ENCODE data around the gene SMIM9. TPM values are rescaled to one million over a fixed set of nuclear protein-coding genes. Genes with fewer than 3 reads are reported as not detected.

The SMIM9 gene
- not detected for total RNA-seq

DNA sequence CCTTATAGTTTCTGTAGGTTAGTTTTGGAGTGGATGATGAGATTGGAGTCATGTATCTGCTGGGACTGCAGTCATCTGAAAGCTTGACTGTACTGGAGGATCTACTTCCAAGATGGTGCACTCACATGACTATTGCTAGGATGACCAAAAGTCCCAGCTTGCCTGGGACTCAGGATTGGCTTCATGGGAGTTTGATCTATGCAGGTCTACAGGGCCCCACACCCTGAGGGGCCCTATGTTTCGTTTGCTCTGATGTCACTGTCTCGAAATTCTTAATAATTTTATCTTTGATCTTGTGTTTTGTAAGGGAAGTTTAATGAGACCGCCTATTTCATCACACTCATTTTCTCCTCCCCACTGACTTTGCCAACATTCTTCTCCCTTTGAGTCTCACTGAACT lies at the start of gene SMIM9:
Gene SMIM9 (minus strand): TSS at position 101 of the 400 bp plus-strand sequence. CDS start 3,806 bp downstream, outside the sequence.
- TF ChIP-seq, protein P1, sequence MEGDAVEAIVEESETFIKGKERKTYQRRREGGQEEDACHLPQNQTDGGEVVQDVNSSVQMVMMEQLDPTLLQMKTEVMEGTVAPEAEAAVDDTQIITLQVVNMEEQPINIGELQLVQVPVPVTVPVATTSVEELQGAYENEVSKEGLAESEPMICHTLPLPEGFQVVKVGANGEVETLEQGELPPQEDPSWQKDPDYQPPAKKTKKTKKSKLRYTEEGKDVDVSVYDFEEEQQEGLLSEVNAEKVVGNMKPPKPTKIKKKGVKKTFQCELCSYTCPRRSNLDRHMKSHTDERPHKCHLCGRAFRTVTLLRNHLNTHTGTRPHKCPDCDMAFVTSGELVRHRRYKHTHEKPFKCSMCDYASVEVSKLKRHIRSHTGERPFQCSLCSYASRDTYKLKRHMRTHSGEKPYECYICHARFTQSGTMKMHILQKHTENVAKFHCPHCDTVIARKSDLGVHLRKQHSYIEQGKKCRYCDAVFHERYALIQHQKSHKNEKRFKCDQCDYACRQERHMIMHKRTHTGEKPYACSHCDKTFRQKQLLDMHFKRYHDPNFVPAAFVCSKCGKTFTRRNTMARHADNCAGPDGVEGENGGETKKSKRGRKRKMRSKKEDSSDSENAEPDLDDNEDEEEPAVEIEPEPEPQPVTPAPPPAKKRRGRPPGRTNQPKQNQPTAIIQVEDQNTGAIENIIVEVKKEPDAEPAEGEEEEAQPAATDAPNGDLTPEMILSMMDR (IDR thresholded peaks at IDR 0.05; ENCODE audit: low read depth): no peak

DNA sequence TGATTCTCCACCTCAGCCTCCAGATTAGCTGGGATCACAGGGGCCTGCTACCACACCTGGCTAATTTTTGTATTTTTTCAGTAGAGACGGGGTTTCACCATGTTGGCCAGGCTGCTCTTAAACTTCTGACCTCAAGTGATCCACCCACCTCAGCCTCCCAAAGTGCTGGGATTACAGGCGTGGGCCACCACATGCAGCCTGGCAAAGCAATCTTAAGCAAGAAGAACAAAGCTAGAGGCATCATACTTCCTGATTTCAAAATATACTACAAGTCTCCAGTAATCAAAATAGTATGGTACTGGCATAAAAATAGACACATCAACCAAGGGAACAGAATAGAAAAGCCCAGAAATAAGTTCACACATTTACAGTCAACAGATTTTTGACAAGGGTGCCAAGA lies 38.9 kb upstream of the SMIM9 start:
- TF ChIP-seq, protein P1 (IDR thresholded peaks at IDR 0.05; ENCODE audit: low read depth): no peak

DNA sequence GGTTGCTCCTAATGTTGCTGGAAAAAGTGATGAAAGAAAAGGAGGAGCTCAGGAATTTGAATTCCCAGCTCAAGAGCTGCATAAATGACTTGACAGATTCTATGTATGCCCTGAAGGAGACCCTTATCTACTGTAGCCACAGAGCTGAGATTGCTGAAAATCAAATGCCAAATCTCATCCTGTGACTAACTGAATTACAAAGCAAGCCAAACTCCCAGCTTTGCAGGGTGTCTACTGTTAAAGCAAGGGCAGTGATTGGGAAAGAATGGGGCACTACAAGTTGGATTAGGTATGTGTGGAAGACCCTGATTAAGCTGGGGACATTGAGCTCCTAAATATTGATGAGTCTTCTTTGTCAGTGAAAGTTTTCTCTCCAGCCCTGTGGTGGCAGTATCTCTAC lies 20.8 kb upstream of the SMIM9 start:
- TF ChIP-seq, protein P1 (IDR thresholded peaks at IDR 0.05; ENCODE audit: low read depth): no peak

DNA sequence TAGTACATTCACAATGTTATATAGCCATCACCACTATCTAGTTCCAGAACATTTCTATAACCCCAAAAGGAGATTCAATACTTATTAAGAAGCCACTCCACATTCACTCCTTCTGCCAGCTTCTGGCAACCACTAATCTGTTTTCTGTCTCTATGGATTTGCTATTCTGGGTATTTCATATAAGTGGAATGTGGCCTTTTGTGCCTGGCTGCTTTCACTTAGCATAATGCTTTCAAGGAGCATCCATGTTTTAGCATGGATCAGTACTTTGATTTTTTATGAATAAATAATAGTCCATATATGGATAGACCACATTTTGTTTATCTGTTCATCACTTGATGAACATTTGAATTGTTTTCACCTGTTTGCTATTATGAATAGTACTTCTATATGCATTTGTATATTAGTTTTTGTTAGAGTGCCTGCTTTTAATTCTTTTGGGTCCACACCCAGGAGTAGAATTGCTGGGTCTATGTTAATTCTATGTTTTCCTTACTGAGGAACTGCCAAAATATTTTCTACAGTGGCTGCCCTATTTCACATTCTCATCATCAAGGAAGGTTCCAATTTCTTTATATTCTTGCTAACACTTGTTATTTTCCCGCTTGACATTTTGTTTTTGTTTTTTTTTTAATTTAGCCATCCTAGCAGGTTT lies 16.6 kb upstream of the SMIM9 start:
- TF ChIP-seq, protein P1 (IDR thresholded peaks at IDR 0.05; ENCODE audit: low read depth): no peak

DNA sequence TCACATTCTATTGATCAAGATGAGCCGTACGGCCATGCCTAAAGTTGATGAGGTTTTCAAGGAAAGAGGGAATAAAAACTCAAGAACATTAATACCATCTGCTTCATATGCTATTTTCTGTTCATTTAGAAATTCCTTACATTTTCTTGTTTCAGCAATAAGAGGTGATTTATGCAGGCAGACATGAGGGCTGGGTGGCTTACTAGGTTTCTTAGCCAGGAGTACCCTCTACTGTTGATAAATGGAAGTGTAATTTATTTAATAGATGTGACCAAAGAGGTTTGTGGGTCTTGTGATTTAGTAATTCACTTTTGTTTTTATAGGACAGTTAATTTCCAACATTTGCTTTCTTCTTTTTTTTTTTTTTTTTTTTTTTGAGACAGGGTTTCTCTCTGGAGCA lies 6.4 kb upstream of the SMIM9 start:
- TF ChIP-seq, protein P1 (IDR thresholded peaks at IDR 0.05; ENCODE audit: low read depth): no peak

DNA sequence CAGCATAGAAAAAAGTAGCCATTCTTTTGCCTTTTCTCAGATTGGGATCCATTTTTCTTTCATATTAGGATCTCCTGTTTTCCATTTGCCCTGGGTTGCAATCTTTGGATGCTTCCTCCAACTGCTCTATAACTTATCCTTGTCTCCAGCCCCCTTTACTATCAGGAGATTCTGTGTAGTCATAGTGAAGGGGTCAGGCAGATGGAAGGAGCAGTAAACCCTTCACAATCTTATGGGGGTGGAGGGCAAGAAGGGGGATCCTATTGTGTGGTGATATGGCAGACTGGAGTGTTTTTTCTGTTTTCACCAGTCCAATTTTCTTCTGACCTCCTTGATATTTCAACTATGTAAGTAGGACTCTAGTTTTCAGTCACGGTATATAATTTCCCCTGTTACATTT lies 1.7 kb upstream of the SMIM9 start:
- TF ChIP-seq, protein P1 (IDR thresholded peaks at IDR 0.05; ENCODE audit: low read depth): no peak

DNA sequence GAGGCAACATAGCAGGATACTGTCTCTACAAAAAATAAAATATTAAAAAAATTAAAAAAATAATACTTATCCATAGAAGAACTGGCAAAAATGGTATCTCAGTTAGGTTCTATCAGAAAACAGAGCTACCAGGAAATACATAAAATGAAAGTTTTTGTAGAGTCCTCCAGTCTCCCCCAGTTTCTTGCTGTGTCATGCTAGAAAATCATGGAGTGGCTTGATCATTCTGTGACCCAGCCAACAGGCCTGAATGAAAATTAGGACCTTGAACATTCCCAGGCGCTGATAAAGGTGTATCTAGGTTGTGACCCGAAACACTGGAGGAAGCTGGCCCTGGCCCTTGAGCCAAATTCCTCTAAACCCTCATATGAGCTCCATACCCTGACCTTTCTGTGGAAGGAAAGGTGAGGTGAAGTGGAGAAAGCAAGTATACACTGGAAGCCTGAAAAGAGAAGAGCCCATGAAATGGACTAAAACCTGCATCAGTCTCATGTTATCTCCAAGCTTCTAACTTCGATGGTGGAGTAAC lies 652 bp downstream of the SMIM9 start:
- TF ChIP-seq, protein P1 (IDR thresholded peaks at IDR 0.05; ENCODE audit: low read depth): no peak
